LNCAP (cell line): ENCODE measurements around the gene MRPL45.
A peak's percentile ranks its signal among the peaks of the same experiment; 100 is the strongest.

Experiments
- CTCF ChIP-seq: fragments of 450-650 bp; IDR thresholded peaks from 2 replicates; pipeline ENCODE4 v1.5.1; 2017; ENCODE audit warnings: mild to moderate bottlenecking

Gene MRPL45

GRCh38 chr17:38329808-38330730 is 33.1 kb downstream of the MRPL45 start:
- TF ChIP-seq CTCF = no peak

GRCh38 chr17:38330941-38331411 is 34.0 kb downstream of the MRPL45 start:
- TF ChIP-seq CTCF = no peak

GRCh38 chr17:38332735-38333134 is 35.8 kb downstream of the MRPL45 start:
- TF ChIP-seq CTCF = no peak

- TF ChIP-seq CTCF = peak; percentile 93
Observed at GRCh38 chr17:38333635-38334295, 36.8 kb downstream of the MRPL45 start.

GRCh38 chr17:38334480-38335364 is 37.8 kb downstream of the MRPL45 start:
- no peak for TF ChIP-seq CTCF

GRCh38 chr17:38336838-38337237 is 39.9 kb downstream of the MRPL45 start:
- TF ChIP-seq CTCF = no peak

- no peak for TF ChIP-seq CTCF
Observed at GRCh38 chr17:38338053-38338452, 41.1 kb downstream of the MRPL45 start.
